HCT116 (cell line): ENCODE data around the gene EHD4.

Experiments used
- CTCF ChIP-seq, 3 experiments: fragments of 200-600 bp in 1 of 3; sonication (generic) in 1 of 3; IDR thresholded peaks in 2 of 3; conservative IDR thresholded peaks in 1 of 3; 2 replicates each; pipeline ENCODE4 v1.5.1; 2012 to 2017; ENCODE audit warnings: low read depth in 2 of 3, low read length in 2 of 3, antibody characterized with exemption in 1 of 3, borderline replicate concordance in 1 of 3, control low read depth in 1 of 3, mild to moderate bottlenecking in 1 of 3, mixed read lengths in 1 of 3, mixed run types in 1 of 3, moderate library complexity in 1 of 3; ENCODE audit not compliant: insufficient read depth in 1 of 3
- FOSL1 ChIP-seq: IDR thresholded peaks from 2 replicates; pipeline ENCODE4 v1.6.1; 2012; ENCODE audit warnings: low read depth
- RAD21 ChIP-seq: IDR thresholded peaks from 2 replicates; pipeline ENCODE4 v1.6.1; 2012; ENCODE audit warnings: low read depth, mild to moderate bottlenecking

GRCh38 chr15:41961595-41962202 is 10.7 kb downstream of the EHD4 start:
- TF ChIP-seq RAD21 (no peak), CTCF (IDR thresholded peaks at IDR 0.05 in 2 of 3, conservative IDR thresholded peaks at IDR 0.05 in 1 of 3; ENCODE audit: borderline replicate concordance in 1 of 3, insufficient read depth in 1 of 3, low read depth in 2 of 3, low read length in 2 of 3) (no peak), FOSL1 (no peak)
